Endothelial cell of umbilical vein (primary cell): ENCODE measurements around the gene CPPED1. TPM values are rescaled to one million over a fixed set of nuclear protein-coding genes. Genes with fewer than 3 reads are reported as not detected.

ENCODE experiments used
- BruUV-seq: library from RNA; stranded (reverse); fragments of 400-500 nt; replicated peaks from 2 replicates; lab custom pipeline; 2021; lab: Mats Ljungman, UMichigan
- CTCF ChIA-PET: fragments of 300-600, 350-600 bp; sonication (Branson Sonifier 250); formaldehyde crosslinking; loops from one replicate; lab custom pipeline; 2021; ENCODE audit warnings: antibody characterized with exemption, inconsistent platforms; lab: Charles Lee
- POLR2A ChIA-PET: fragments of 300-600, 350-600 bp; sonication (Branson Sonifier 250); formaldehyde crosslinking; loops from one replicate; lab custom pipeline; 2021; ENCODE audit warnings: antibody characterized with exemption, inconsistent platforms; lab: Charles Lee
- DNase-seq: peaks from one replicate; pipeline ENCODE4 v3.0.0-alpha.2; 2011; ENCODE audit warnings: low read depth, low spot score
- FAIRE-seq: peaks from 2 replicates; lab custom pipeline; 2011; peaks lifted over from hg19 to GRCh38; lab: Jason Lieb, UNC
- H2AFZ ChIP-seq: 2 replicates; pipeline ENCODE4 v1.6.0; 2012; ENCODE audit warnings: low read depth, low read length, control low read depth, inconsistent platforms
- H3K27ac ChIP-seq: 2 replicates; pipeline ENCODE4 v1.5.1; 2011; ENCODE audit warnings: low read depth, mild to moderate bottlenecking, control low read depth, low read length, moderate library complexity; ENCODE audit not compliant: insufficient read depth
- H3K27me3 ChIP-seq, 2 experiments: 2 replicates each; pipeline versions ENCODE4 v1.6.0 to v1.6.1; 2011; ENCODE audit warnings: low read length in 2 of 2, mixed read lengths in 1 of 2; ENCODE audit not compliant: control insufficient read depth in 2 of 2, insufficient read depth in 2 of 2
- H3K36me3 ChIP-seq, 2 experiments: 2 replicates in 1 of 2; 3 replicates in 1 of 2; pipeline ENCODE4 v1.5.1; 2011; ENCODE audit warnings: low read length in 2 of 2, mild to moderate bottlenecking in 1 of 2, moderate library complexity in 1 of 2; ENCODE audit not compliant: control insufficient read depth in 2 of 2, insufficient read depth in 2 of 2; ENCODE audit errors: extremely low read depth in 1 of 2
- H3K4me1 ChIP-seq: 3 replicates; pipeline ENCODE4 v1.5.1; 2011; ENCODE audit warnings: mild to moderate bottlenecking, low read length; ENCODE audit not compliant: control insufficient read depth, insufficient read depth; ENCODE audit errors: extremely low read depth
- H3K4me2 ChIP-seq: 2 replicates; pipeline ENCODE4 v1.6.1; 2011; ENCODE audit warnings: low read length, control low read depth, mixed read lengths; ENCODE audit not compliant: insufficient read depth
- H3K4me3 ChIP-seq, 3 experiments: fragments of 200-600 bp in 1 of 3; sonication (generic), shearing (Covaris generic) in 1 of 3; replicated peaks in 1 of 3; 2 replicates each; pipeline ENCODE4 v1.5.1; 2011 to 2016; ENCODE audit warnings: control low read depth in 3 of 3, low read length in 3 of 3, mild to moderate bottlenecking in 2 of 3, inconsistent platforms in 1 of 3, low read depth in 1 of 3, moderate library complexity in 1 of 3; ENCODE audit not compliant: insufficient read depth in 1 of 3
- H3K79me2 ChIP-seq: 2 replicates; pipeline ENCODE4 v1.6.0; 2012; ENCODE audit warnings: low read length, inconsistent platforms; ENCODE audit not compliant: control insufficient read depth, insufficient read depth
- H3K9ac ChIP-seq: replicated peaks from 2 replicates; pipeline ENCODE3; 2011; ENCODE audit warnings: low read length, control low read depth; ENCODE audit not compliant: insufficient read depth; ENCODE audit errors: extremely low read depth
- H3K9me1 ChIP-seq: replicated peaks from 3 replicates; pipeline ENCODE4 v1.6.0; 2011; ENCODE audit warnings: mild to moderate bottlenecking, low read length; ENCODE audit not compliant: control insufficient read depth, insufficient read depth; ENCODE audit errors: extremely low read depth
- H3K9me3 ChIP-seq: replicated peaks from 2 replicates; pipeline ENCODE4 v1.5.1; 2012; ENCODE audit warnings: low read length, inconsistent platforms; ENCODE audit not compliant: control insufficient read depth, insufficient read depth
- H4K20me1 ChIP-seq: replicated peaks from 2 replicates; pipeline ENCODE3; 2011; ENCODE audit warnings: mild to moderate bottlenecking, low read length; ENCODE audit not compliant: control insufficient read depth, insufficient read depth; ENCODE audit errors: extremely low read depth
- EZH2 ChIP-seq: IDR thresholded peaks from 2 replicates; pipeline ENCODE4 v1.6.1; 2012; ENCODE audit warnings: borderline replicate concordance, low read depth, mild to moderate bottlenecking, moderate library complexity, low read length, inconsistent platforms; ENCODE audit not compliant: severe bottlenecking
- FOS ChIP-seq: IDR thresholded peaks from 2 replicates; pipeline ENCODE4 v1.6.1; 2011; ENCODE audit warnings: mild to moderate bottlenecking, low read length, moderate library complexity, borderline replicate concordance; ENCODE audit not compliant: insufficient read depth
- GATA2 ChIP-seq: IDR thresholded peaks from 2 replicates; pipeline ENCODE4 v1.7.0; 2011; ENCODE audit warnings: low read depth, mild to moderate bottlenecking, moderate library complexity, mixed read lengths, low read length; ENCODE audit not compliant: insufficient read length, insufficient read depth
- JUN ChIP-seq: IDR thresholded peaks from 2 replicates; pipeline ENCODE4 v1.6.1; 2011; ENCODE audit warnings: borderline replicate concordance, low read depth; ENCODE audit not compliant: insufficient read length, insufficient read depth
- MAX ChIP-seq: IDR thresholded peaks from 2 replicates; pipeline ENCODE4 v1.6.1; 2011; ENCODE audit not compliant: insufficient read depth, insufficient read length
- MYC ChIP-seq: IDR thresholded peaks from one replicate; pipeline ENCODE4 v1.6.1; 2011; ENCODE audit warnings: mild to moderate bottlenecking, low read depth, low read length
- POLR2A ChIP-seq: IDR thresholded peaks from 2 replicates; pipeline ENCODE4 v1.6.1; 2012; ENCODE audit warnings: low read depth, mild to moderate bottlenecking, control low read depth, low read length
- POLR2AphosphoS5 ChIP-seq: IDR thresholded peaks from 2 replicates; pipeline ENCODE4 v1.6.1; 2012; ENCODE audit warnings: low read depth, mild to moderate bottlenecking, control low read depth, low read length, moderate library complexity; ENCODE audit not compliant: insufficient read depth
- dilution Hi-C: fragments of 300-500 bp; cut with MboI; formaldehyde crosslinking; loops from one replicate; pipeline ENCODE4 v1.15.0; 2019; ENCODE audit warnings: low sequenced_read_pairs; ENCODE audit not compliant: extremely low pct_ligation_motif_present
- intact Hi-C: fragments of 100-400 bp; cut with micrococcal nuclease; formaldehyde crosslinking; loops from one replicate; pipeline ENCODE4 v1.10.0; 2022
- polyA plus RNA-seq, 4 experiments: library from polyadenylated mRNA; depleted of rRNA in 3 of 4; stranded (reverse) in 3 of 4; unstranded in 1 of 4; fragments of >200 nt; gene quantifications; 2 replicates each; pipeline versions ENCODE4 v1.2.1 to v1.2.3, GENCODE V29; 2011 to 2012; ENCODE audit warnings: missing spikeins in 1 of 4
- total RNA-seq: library from RNA; stranded (reverse); gene quantifications from 2 replicates; pipeline ENCODE4 v1.2.3, GENCODE V29; 2021
- TF ChIP-seq, protein P1 (sequence below), 2 donors: IDR thresholded peaks; 1 replicate in 1 of 2; 2 replicates in 1 of 2; pipeline ENCODE4 v1.5.1; 2011; ENCODE audit warnings: low read length in 2 of 2, mild to moderate bottlenecking in 2 of 2, moderate library complexity in 2 of 2, control low read depth in 1 of 2, inconsistent platforms in 1 of 2, low read depth in 1 of 2; ENCODE audit not compliant: insufficient read depth in 1 of 2; ENCODE audit errors: extremely low read depth in 1 of 2

Gene CPPED1
- total and polyA plus RNA-seq, 2 donors (not counting 3 experiments of a cell fraction or from before 2014, with no cell fraction given) = 27.9 to 59.3 TPM

DNA sequence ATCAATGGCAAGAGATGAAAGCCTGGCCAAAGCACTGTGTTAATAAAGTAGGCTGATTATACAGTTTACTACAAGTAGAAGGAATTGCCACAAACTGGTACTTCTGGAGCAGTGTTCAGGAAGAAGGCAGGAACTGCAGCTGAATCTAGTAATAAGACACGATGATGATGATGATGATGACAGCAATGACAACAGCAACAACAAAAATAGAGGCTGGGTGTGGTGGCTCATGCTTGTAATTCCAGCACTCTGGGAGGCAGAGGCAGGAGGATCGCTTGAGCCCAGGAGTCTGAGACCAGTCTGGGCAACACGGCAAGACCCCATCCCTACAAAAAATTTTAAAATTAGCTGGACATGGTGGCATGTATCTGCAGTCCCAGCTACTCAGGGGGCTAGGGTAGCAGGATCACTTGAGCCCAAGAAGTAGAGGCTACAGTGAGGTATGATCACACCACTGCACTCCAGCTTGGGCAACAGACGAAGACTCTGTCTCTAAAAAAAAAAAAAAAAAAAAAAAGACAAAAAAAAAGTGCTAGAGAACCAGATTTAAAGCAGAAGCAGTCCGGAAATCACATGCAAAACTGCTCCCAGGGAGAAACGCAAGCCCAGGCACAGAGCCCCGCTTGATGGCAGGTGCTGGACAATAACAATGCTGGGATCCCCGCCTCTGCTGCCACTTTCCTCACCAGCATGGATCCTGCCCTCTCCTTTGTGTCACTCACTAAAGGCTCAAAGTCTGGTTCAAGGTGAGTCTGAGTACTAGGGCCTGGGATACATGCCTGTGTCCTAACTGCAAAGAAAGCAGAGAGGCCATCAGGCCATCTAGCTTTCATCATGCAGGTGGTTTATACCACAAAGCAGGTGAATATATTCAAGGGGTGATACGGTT is 44.8 kb downstream of the CPPED1 start:
- TF ChIP-seq MYC (no peak), EZH2 (no peak), MAX (no peak), GATA2 (no peak), POLR2A (no peak), JUN (no peak), FOS (no peak), POLR2AphosphoS5 (no peak)
- TF ChIP-seq, protein P1, sequence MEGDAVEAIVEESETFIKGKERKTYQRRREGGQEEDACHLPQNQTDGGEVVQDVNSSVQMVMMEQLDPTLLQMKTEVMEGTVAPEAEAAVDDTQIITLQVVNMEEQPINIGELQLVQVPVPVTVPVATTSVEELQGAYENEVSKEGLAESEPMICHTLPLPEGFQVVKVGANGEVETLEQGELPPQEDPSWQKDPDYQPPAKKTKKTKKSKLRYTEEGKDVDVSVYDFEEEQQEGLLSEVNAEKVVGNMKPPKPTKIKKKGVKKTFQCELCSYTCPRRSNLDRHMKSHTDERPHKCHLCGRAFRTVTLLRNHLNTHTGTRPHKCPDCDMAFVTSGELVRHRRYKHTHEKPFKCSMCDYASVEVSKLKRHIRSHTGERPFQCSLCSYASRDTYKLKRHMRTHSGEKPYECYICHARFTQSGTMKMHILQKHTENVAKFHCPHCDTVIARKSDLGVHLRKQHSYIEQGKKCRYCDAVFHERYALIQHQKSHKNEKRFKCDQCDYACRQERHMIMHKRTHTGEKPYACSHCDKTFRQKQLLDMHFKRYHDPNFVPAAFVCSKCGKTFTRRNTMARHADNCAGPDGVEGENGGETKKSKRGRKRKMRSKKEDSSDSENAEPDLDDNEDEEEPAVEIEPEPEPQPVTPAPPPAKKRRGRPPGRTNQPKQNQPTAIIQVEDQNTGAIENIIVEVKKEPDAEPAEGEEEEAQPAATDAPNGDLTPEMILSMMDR (IDR thresholded peaks at IDR 0.05; ENCODE audit: extremely low read depth in 1 of 2, insufficient read depth in 1 of 2, low read depth in 1 of 2, low read length in 2 of 2) = no peak
- H3K27ac ChIP-seq = peak overlapping the region; percentile 32
- H3K4me3 ChIP-seq = no peak overlapping the region
- DNase-seq (no peak), FAIRE-seq (no peak)
- ChIA-PET POLR2A (no interaction called here), CTCF (interaction anchor here (0.9 kb wide), 1 partner anchor 69 kb away, joined by 3 read pairs; no protein-coding TSS in a partner anchor)
- no peak overlapping the region for H3K4me2 ChIP-seq
- no peak overlapping the region for H2AFZ ChIP-seq
- H3K9ac ChIP-seq = no peak overlapping the region
- intact Hi-C loops = no loop called here
- H3K4me1 ChIP-seq = peaks cover 13% of the 10 kb centered on the region
- H4K20me1 ChIP-seq = no peaks in the 10 kb centered on the region
- H3K9me1 ChIP-seq = no peaks in the 10 kb centered on the region
- H3K79me2 ChIP-seq = no peaks in the 10 kb centered on the region
- H3K36me3 ChIP-seq = peaks cover 2% of the 10 kb centered on the region in 2 experiments
- dilution Hi-C loops = no loop called here
- no peaks in the 10 kb centered on the region for H3K27me3 ChIP-seq
- BruUV-seq = no TSS peak
- H3K9me3 ChIP-seq = no peaks in the 10 kb centered on the region
